Left ventricle myocardium superior (tissue), 1 donor: Measurements from ENCODE around the gene SMYD4. TPM values are rescaled to one million over a fixed set of nuclear protein-coding genes. Genes with fewer than 3 reads are reported as not detected.
A peak's percentile ranks its signal among the peaks of the same experiment; 100 is the strongest.

Experiments
- ATAC-seq: fragments of 200-7000 bp; cut with Tn5 transposase; one replicate; pipeline ENCODE4 v1.9.1; 2020; ENCODE audit warnings: mild to moderate bottlenecking, moderate library complexity
- DNase-seq: peaks from one replicate; pipeline ENCODE4 v3.0.0-alpha.2; 2020
- intact Hi-C: fragments of 100-400 bp; cut with micrococcal nuclease; formaldehyde crosslinking; loops from one replicate; pipeline ENCODE4 v1.11.0; 2022
- total RNA-seq: library from RNA; stranded (reverse); fragmentation: NEBNext Ultra II Directional; extraction: Animal tissue kit (Norgen Biotek cat#: 25700); gene quantifications from one replicate; pipeline ENCODE4 v1.2.1, GENCODE V29; 2021
- donor health status: DM: no; HTN: yes; CAD: no; lungs with severe emphysema.

SMYD4 gene
- total RNA-seq, 1 donor from 2014 or later: 6.9 TPM

- intact Hi-C loops: no loop called here
- DNase-seq (peak; percentile 82), ATAC-seq (peak; percentile 74)
Measured at GRCh38 chr17:1764284-1764683, 65.4 kb downstream of the SMYD4 start.

DNA sequence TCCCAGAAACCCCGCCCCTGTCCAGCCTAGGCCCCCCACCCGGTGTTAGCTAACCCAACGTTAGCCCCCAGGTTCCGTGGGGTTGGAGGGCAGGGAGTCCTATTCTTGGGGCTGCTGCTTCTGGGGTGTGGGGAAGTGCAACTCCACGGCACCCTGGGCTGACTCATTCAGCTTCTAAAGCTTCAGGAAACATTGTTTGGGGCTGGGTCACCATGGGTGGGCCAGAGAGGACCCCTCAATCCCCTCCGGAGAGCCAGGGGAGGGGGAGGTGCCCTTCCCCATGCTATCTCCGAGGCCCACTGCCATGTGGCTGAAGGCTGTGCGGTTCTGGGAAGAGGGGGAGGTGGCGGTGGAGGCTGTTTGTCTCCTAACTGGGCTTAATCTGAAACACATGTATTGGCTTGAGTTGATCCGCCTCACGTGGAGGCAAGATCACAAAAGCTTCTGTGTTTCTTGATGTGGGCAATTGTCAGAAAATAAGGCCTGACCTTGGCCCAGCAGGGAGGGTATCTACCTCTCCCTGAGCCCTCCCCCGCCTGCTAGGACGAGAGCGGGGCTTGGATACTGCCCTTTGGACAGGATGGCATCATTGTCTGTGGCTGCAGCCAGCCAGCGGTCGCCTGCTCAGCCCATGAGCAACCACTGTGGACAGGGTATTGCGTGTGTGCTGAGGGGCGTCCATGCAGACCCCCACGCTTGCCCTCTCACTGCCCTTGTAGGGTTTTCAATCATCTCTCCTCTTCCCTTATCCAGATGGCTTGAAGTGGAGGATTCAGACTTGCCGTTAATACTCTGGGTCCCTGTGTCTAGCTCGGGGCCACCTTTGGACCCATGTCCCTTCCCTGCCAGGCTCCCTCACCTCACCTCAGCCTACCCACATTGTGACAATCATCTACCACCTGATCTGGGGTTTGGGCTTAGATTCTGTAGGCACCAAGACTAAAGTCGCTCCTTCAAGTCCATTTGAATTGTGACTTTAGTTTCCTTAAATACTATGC lies 66.5 kb downstream of the SMYD4 start:
- ATAC-seq: peak; percentile 70
- intact Hi-C loops: no loop called here
- DNase-seq: peak; percentile 75

DNA sequence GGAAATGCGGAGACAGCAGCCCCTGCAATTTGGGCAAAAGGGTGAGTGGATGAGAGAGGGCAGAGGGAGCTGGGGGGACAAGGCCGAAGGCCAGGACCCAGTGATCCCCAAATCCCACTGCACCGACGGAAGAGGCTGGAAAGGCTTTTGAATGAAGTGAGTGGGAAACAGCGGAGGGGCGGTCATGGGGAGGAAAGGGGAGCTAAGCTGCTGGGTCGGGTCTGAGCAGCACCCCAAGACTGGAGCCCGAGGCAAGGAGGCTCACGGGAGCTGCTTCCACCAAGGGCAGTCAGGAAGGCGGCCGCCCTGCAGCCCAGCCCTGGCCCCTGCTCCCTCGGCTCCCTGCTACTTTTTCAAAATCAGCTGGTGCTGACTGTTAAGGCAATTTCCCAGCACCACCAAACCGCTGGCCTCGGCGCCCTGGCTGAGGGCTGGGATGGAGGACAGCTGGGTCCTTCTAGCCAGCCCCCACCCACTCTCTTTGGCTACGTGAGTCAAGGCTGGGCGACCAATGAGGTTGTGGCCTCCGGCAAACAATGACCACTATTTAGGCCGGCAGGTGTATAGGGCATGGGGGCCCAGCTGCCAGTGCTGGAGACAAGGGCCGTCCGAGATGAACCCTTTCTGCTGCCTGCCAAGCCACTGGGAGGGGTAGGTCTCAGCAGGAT lies 67.3 kb downstream of the SMYD4 start:
- intact Hi-C loops: no loop called here
- ATAC-seq (peak; percentile 66), DNase-seq (peak; percentile 74)

DNA sequence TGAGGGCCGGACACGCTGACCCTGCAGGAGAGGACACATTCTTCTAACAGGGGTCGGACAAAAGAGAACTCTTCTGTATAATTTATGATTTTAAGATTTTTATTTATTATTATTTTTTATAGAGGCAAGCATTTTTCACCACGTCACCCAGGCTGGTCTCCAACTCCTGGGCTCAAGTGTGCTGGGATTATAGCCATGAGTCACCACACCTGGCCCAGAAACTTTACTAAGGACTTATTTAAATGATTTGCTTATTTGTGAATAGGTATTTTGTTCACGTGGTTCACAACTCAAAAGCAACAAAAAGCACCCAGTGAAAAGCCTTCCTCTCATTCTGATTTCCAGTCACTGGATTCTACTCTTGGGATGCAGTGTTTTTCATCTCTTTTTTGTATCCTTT lies 70.2 kb downstream of the SMYD4 start:
- DNase-seq (no peak), ATAC-seq (no peak)
- intact Hi-C loops: no loop called here

- intact Hi-C loops: no loop called here
- ATAC-seq (no peak), DNase-seq (no peak)
Measured at GRCh38 chr17:1758807-1759206, 70.9 kb downstream of the SMYD4 start.

GRCh38 chr17:1755827-1756262 lies 73.9 kb downstream of the SMYD4 start:
- intact Hi-C loops: no loop called here
- DNase-seq (no peak), ATAC-seq (no peak)

GRCh38 chr17:1755252-1755826 lies 74.4 kb downstream of the SMYD4 start:
- ATAC-seq (no peak), DNase-seq (no peak)
- intact Hi-C loops: no loop called here

- no peak for ATAC-seq
- DNase-seq: no peak
- intact Hi-C loops: no loop called here
Measured at GRCh38 chr17:1754430-1755112, 75.1 kb downstream of the SMYD4 start.

DNA sequence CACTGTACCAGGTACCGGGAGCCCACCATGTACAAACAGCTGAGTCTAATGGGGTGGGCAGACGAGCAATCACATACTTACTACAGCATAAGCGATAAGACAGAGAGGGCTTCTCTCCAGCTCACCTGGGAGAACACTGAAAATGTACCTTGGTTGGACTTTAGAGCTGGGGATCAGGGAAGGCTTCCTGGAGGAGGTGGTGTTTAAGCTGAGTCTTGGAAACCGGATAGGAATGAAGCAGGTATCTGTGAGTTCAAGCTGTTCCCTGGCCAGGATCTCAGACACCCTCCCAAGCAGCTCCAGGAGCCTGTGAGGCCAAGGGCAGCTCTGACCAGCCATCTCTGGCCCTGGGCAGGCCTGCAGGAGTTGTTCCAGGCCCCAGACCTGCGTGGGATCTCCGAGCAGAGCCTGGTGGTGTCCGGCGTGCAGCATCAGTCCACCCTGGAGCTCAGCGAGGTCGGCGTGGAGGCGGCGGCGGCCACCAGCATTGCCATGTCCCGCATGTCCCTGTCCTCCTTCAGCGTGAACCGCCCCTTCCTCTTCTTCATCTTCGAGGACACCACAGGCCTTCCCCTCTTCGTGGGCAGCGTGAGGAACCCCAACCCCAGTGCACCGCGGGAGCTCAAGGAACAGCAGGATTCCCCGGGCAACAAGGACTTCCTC lies 75.8 kb downstream of the SMYD4 start:
- DNase-seq (no peak), ATAC-seq (peak; percentile 33)
- intact Hi-C loops: no loop called here

DNA sequence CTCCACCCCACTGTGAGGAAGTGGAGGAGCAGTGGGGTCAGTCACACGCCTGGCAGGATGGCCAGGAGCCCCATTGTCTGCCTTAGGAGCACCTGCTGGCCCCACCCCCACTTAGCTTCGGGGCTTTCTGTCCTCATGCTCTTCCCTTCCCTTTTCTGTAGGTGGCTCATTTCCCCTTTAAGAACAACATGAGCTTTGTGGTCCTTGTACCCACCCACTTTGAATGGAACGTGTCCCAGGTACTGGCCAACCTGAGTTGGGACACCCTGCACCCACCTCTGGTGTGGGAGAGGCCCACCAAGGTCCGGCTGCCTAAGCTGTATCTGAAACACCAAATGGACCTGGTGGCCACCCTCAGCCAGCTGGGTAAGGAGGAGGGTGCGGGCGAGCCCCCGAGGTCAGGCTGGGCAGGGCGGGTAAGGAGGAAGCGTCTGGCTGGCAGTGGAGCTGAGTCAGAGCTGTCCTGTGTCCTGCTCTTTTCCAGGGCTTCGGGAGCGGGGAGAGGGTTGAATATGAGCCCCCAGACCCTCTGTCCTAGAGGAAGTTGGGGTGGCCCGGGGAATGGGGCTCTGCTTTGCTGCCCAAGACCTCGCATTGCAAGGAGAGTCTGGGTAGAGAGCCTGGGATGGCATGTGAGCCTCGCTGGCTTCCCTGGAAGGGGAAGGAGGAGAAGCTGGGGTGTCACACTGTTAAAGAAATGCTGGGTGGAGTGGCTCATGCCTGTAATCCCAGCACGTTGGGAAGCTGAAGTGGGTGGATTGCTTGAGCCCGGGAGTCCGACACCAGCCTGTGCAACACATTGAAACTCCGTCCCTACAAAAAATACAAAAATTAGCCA lies 77.1 kb downstream of the SMYD4 start:
- no peak for DNase-seq
- ATAC-seq: peak; percentile 71
- intact Hi-C loops: no loop called here

- ATAC-seq (peak; percentile 14), DNase-seq (no peak)
- intact Hi-C loops: no loop called here
Measured at GRCh38 chr17:1750628-1751027, 79.1 kb downstream of the SMYD4 start.

DNA sequence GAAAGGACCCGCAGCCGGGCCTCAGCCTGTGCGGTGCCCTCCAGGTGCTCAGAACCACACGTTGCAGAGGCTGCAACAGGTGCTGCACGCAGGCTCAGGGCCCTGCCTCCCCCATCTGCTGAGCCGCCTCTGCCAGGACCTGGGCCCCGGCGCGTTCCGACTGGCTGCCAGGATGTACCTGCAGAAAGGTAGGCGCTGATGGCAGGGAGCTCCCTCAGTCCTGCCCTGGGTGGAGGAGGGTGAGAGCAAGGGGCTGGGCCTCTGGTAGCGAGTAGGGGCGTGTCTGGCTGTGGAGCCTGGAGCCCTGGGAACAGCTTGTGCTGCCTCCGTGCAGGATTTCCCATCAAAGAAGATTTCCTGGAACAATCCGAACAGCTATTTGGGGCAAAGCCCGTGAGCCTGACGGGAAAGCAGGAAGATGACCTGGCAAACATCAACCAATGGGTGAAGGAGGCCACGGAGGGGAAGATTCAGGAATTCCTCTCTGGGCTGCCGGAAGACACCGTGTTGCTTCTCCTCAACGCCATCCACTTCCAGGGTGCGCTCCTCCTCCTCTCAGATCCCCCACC lies 82.6 kb downstream of the SMYD4 start:
- peak; percentile 63 for ATAC-seq
- intact Hi-C loops: no loop called here
- DNase-seq: no peak

GRCh38 chr17:1745513-1746020 lies 84.1 kb downstream of the SMYD4 start:
- no peak for DNase-seq
- intact Hi-C loops: no loop called here
- ATAC-seq: no peak

GRCh38 chr17:1744551-1745512 lies 84.9 kb downstream of the SMYD4 start:
- ATAC-seq (peak; percentile 31), DNase-seq (no peak)
- intact Hi-C loops: no loop called here

DNA sequence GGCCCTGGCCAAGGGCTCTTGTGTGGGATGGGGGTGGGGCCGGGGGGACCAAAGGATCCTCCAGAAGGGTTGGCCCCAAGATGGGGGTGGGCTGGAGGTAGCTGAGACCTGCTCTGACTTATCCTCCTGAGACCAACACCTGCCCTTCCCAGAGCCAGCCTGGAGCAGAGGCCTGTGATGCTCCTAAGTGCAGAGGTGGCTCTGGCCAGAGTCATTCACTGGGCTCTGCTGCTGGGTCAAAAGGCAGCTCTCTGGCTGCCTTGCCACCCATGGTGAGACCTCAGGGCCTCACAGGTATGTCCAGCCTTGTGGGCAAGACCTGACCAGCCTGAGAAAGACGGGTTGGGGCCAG lies 86.6 kb downstream of the SMYD4 start:
- ATAC-seq: no peak
- intact Hi-C loops: no loop called here
- DNase-seq: no peak

GRCh38 chr17:1742371-1743087 lies 87.2 kb downstream of the SMYD4 start, which contains the start of gene SERPINF2:
Gene SERPINF2 (plus strand): TSS chr17:1742871. CDS start chr17:1744996, 2,125 bp downstream.
- ATAC-seq: no peak

More at GRCh38 chr17:1742371-1743087, 87.2 kb downstream of the SMYD4 start, which contains the start of gene SERPINF2:
- no peak for DNase-seq
- intact Hi-C loops: no loop called here
